ENCODE results near the gene KLF15.

GRCh38 chr3:126294211-126294808 is 62.9 kb downstream of the KLF15 start:
- TF ChIP-seq, protein P1, sequence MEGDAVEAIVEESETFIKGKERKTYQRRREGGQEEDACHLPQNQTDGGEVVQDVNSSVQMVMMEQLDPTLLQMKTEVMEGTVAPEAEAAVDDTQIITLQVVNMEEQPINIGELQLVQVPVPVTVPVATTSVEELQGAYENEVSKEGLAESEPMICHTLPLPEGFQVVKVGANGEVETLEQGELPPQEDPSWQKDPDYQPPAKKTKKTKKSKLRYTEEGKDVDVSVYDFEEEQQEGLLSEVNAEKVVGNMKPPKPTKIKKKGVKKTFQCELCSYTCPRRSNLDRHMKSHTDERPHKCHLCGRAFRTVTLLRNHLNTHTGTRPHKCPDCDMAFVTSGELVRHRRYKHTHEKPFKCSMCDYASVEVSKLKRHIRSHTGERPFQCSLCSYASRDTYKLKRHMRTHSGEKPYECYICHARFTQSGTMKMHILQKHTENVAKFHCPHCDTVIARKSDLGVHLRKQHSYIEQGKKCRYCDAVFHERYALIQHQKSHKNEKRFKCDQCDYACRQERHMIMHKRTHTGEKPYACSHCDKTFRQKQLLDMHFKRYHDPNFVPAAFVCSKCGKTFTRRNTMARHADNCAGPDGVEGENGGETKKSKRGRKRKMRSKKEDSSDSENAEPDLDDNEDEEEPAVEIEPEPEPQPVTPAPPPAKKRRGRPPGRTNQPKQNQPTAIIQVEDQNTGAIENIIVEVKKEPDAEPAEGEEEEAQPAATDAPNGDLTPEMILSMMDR (IDR thresholded peaks at IDR 0.05) = no peak
- TF ChIP-seq ZFX (IDR thresholded peaks at IDR 0.05; ENCODE audit: borderline replicate concordance) = no peak

Data from 22Rv1 (cell line).